ENCODE measurements around the gene PTPRU.

DNA sequence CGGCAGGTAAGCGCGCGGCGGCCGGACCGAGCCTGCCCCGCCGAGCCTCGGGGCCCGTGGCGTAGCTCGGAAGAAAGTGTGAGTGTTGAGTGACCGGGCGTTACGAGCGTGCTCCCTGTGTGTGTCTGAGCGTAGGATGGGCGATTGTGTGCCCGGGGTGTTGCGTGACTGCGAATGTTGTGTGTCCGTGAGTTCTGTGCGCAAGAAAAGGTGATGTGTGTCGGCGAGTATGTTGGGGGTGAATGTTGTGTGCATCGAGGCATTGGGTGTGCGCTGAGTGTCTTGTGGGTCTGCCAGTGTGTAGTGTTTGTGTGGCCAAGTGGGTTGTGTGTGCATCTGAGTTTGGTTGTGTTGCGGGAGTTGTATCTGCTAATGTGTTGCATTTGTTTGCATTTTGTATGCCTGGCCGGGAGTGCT lies 398 bp downstream of the PTPRU start:
- TF ChIP-seq, protein P1, sequence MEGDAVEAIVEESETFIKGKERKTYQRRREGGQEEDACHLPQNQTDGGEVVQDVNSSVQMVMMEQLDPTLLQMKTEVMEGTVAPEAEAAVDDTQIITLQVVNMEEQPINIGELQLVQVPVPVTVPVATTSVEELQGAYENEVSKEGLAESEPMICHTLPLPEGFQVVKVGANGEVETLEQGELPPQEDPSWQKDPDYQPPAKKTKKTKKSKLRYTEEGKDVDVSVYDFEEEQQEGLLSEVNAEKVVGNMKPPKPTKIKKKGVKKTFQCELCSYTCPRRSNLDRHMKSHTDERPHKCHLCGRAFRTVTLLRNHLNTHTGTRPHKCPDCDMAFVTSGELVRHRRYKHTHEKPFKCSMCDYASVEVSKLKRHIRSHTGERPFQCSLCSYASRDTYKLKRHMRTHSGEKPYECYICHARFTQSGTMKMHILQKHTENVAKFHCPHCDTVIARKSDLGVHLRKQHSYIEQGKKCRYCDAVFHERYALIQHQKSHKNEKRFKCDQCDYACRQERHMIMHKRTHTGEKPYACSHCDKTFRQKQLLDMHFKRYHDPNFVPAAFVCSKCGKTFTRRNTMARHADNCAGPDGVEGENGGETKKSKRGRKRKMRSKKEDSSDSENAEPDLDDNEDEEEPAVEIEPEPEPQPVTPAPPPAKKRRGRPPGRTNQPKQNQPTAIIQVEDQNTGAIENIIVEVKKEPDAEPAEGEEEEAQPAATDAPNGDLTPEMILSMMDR (IDR thresholded peaks at IDR 0.05): no peak
- no peak for TF ChIP-seq POLR2A (IDR thresholded peaks at IDR 0.05)

Data from suprapubic skin (tissue), 3 donors.